GM21529 (cell line): ENCODE data around the gene LSP1.

Experiments used
- ATAC-seq: cut with Tn5 transposase; IDR thresholded peaks from one replicate; pipeline ENCODE4 v1.9.1; 2021; ENCODE audit not compliant: unreplicated experiment

Gene LSP1

GRCh38 chr11:1888347-1888753 is 35.5 kb downstream of the LSP1 start:
- no peak for ATAC-seq

GRCh38 chr11:1888811-1889210 is 35.9 kb downstream of the LSP1 start:
- no peak for ATAC-seq

GRCh38 chr11:1889224-1889930 is 36.5 kb downstream of the LSP1 start:
- ATAC-seq = no peak

GRCh38 chr11:1889941-1890855 is 37.3 kb downstream of the LSP1 start:
- ATAC-seq = no peak

GRCh38 chr11:1890856-1891830 is 38.3 kb downstream of the LSP1 start:
- no peak for ATAC-seq

- no peak for ATAC-seq
These were observed 38.9 kb downstream of the LSP1 start, which contains the start of gene PRR33 for GRCh38 chr11:1891831-1892115. Gene PRR33 (minus strand): TSS chr11:1891895. CDS start chr11:1890584, 1,311 bp downstream.

GRCh38 chr11:1892116-1892515 is 39.2 kb downstream of the LSP1 start:
- ATAC-seq = no peak

GRCh38 chr11:1892558-1892957 is 39.7 kb downstream of the LSP1 start:
- ATAC-seq = no peak

GRCh38 chr11:1893581-1894359 is 40.9 kb downstream of the LSP1 start:
- ATAC-seq = no peak

GRCh38 chr11:1894759-1895158 is 41.9 kb downstream of the LSP1 start:
- no peak for ATAC-seq

GRCh38 chr11:1896468-1896867 is 43.6 kb downstream of the LSP1 start:
- ATAC-seq = no peak

GRCh38 chr11:1896923-1897322 is 44.0 kb downstream of the LSP1 start:
- ATAC-seq = no peak

- ATAC-seq = no peak
These were observed 46.2 kb downstream of the LSP1 start for GRCh38 chr11:1899090-1899489.

GRCh38 chr11:1899686-1900085 is 46.8 kb downstream of the LSP1 start:
- no peak for ATAC-seq

GRCh38 chr11:1906181-1906580 is 53.3 kb downstream of the LSP1 start:
- no peak for ATAC-seq

GRCh38 chr11:1906611-1907423 is 53.9 kb downstream of the LSP1 start:
- ATAC-seq = no peak

- ATAC-seq = no peak
These were observed 55.7 kb downstream of the LSP1 start for GRCh38 chr11:1908618-1909017.

- no peak for ATAC-seq
These were observed 56.6 kb downstream of the LSP1 start for GRCh38 chr11:1909524-1909923.

GRCh38 chr11:1912289-1912878 is 59.5 kb downstream of the LSP1 start:
- no peak for ATAC-seq
